Body of pancreas (tissue), 4 donors: ENCODE results near the gene PTPRT. TPM values are rescaled to one million over a fixed set of nuclear protein-coding genes. Genes with fewer than 3 reads are reported as not detected.

ENCODE experiments used
- ATAC-seq: fragments of 150-250 bp; one replicate; pipeline ENCODE4 v1.9.1; 2016
- DNase-seq, 4 donors: peaks; one replicate each; pipeline ENCODE4 v3.0.0-alpha.2; 2019
- H3K27ac ChIP-seq, 4 donors: fragments of 200-600 bp; sonication (generic); 1 replicate in 3 of 4; 2 replicates in 1 of 4; pipeline versions ENCODE4 v1.5.1 to v1.6.1; 2016 to 2019; ENCODE audit warnings: mild to moderate bottlenecking in 1 of 4, mixed read lengths in 1 of 4, moderate library complexity in 1 of 4
- H3K27me3 ChIP-seq, 2 donors: fragments of 200-600 bp; sonication (generic); one replicate each; pipeline ENCODE4 v1.6.0; 2016; ENCODE audit warnings: mild to moderate bottlenecking in 1 of 2
- H3K36me3 ChIP-seq, 2 donors: fragments of 200-600 bp; sonication (generic); replicated peaks in 1 of 2; 2 replicates each; pipeline ENCODE4 v1.5.1; 2016; ENCODE audit warnings: low read depth in 2 of 2; ENCODE audit not compliant: insufficient read depth in 1 of 2
- H3K4me1 ChIP-seq: fragments of 200-600 bp; sonication (generic); one replicate; pipeline ENCODE4 v1.6.0; 2016
- H3K4me3 ChIP-seq, 2 donors: fragments of 200-600 bp; sonication (generic); 1 replicate in 1 of 2; 2 replicates in 1 of 2; pipeline ENCODE4 v1.5.1; 2016 to 2019
- H3K9me3 ChIP-seq, 3 donors: fragments of 200-600 bp; sonication (generic); 1 replicate in 2 of 3; 2 replicates in 1 of 3; pipeline ENCODE4 v1.5.1; 2016
- CTCF ChIP-seq, 7 experiments: fragments of 450-650 bp in 4 of 7; fragments of 200-600 bp in 3 of 7; sonication (generic) in 3 of 7; IDR thresholded peaks; one replicate each; pipeline ENCODE4 v1.5.1; 2016 to 2019; ENCODE audit warnings: antibody characterized with exemption in 7 of 7
- POLR2A ChIP-seq, 3 donors: fragments of 450-650 bp; IDR thresholded peaks; one replicate each; pipeline ENCODE4 v1.6.1; 2016; ENCODE audit warnings: antibody characterized with exemption in 3 of 3, mild to moderate bottlenecking in 2 of 3
- WGBS, 2 donors: methylation state at CpG; one replicate each; pipeline ENCODE4 v1.1.5; 2017; 5-methylcytosine and 5-hydroxymethylcytosine counted together
- intact Hi-C: fragments of 100-400 bp; cut with DNase I; formaldehyde crosslinking; loops from one replicate; pipeline ENCODE4 v1.15.1; 2023
- total RNA-seq, 2 donors: library from RNA; depleted of rRNA; stranded (reverse); fragments of >200 nt; gene quantifications; one replicate each; pipeline ENCODE4 v1.1.0, GENCODE V29; 2016

Gene PTPRT
- total RNA-seq, 2 donors from 2014 or later, result 0.33 to 1.0 TPM

GRCh38 chr20:42102000-42102399 lies 1087.7 kb downstream of the PTPRT start:
- no peak for TF ChIP-seq POLR2A (IDR thresholded peaks at IDR 0.05)
- no peak for TF ChIP-seq CTCF (IDR thresholded peaks at IDR 0.05)
- H3K27me3 ChIP-seq, result no peaks in the 10 kb centered on the region
- intact Hi-C loops, result no loop called here
- no peaks in the 10 kb centered on the region for H3K36me3 ChIP-seq
- ATAC-seq, result no peak
- WGBS, 2 donors, result 57 to 71% methylated on average over 7 to 12 of the region's 12 CpGs
- H3K4me3 ChIP-seq, result no peak overlapping the region
- peaks cover 26% of the 10 kb centered on the region for H3K4me1 ChIP-seq
- peak in 1 of 4 donors; percentile 5 for DNase-seq
- no peaks in the 10 kb centered on the region for H3K9me3 ChIP-seq
- no peak overlapping the region for H3K27ac ChIP-seq

GRCh38 chr20:42100137-42100704 lies 1089.5 kb downstream of the PTPRT start:
- no peaks in the 10 kb centered on the region for H3K27me3 ChIP-seq
- no peaks in the 10 kb centered on the region for H3K9me3 ChIP-seq
- H3K4me3 ChIP-seq, result no peak overlapping the region
- DNase-seq (peak; percentile 16 to 48 (median 28)), ATAC-seq (peak; percentile 76)
- no peaks in the 10 kb centered on the region for H3K36me3 ChIP-seq
- 21 to 24% methylated on average over 9 of the region's 9 CpGs for WGBS, 2 donors
- intact Hi-C loops, result no loop called here
- peak overlapping the region in 2 of 4 donors; percentile 36 to 66 for H3K27ac ChIP-seq
- peaks cover 26% of the 10 kb centered on the region for H3K4me1 ChIP-seq
- TF ChIP-seq POLR2A (IDR thresholded peaks at IDR 0.05) (no peak), CTCF (IDR thresholded peaks at IDR 0.05) (no peak)

DNA sequence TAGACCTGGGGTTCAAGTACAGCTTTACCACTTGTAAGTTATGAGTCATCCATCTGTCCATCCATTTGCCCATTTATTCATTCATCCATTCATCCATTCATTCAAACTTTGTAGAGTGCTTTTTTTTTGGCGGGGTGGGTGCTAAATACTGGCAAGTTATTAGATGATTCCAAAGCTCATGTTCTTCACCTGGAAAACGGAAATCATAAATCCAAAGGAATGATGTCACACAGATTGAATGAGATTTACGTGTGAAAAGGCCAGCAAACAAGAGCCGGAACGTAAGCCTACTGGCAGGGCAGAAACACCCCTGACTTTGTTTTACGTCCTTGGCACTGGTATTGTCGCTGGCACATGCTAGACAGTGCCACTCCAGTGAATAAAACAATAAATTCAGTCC lies 1090.6 kb downstream of the PTPRT start:
- peaks cover 26% of the 10 kb centered on the region for H3K4me1 ChIP-seq
- TF ChIP-seq CTCF (IDR thresholded peaks at IDR 0.05), result no peak
- TF ChIP-seq POLR2A (IDR thresholded peaks at IDR 0.05), result no peak
- no peaks in the 10 kb centered on the region for H3K27me3 ChIP-seq
- H3K27ac ChIP-seq, result no peak overlapping the region
- ATAC-seq (no peak), DNase-seq (no peak)
- intact Hi-C loops, result no loop called here
- 67 to 73% methylated on average over 6 to 7 of the region's 7 CpGs for WGBS, 2 donors
- no peak overlapping the region for H3K4me3 ChIP-seq
- no peaks in the 10 kb centered on the region for H3K9me3 ChIP-seq
- H3K36me3 ChIP-seq, result no peaks in the 10 kb centered on the region

DNA sequence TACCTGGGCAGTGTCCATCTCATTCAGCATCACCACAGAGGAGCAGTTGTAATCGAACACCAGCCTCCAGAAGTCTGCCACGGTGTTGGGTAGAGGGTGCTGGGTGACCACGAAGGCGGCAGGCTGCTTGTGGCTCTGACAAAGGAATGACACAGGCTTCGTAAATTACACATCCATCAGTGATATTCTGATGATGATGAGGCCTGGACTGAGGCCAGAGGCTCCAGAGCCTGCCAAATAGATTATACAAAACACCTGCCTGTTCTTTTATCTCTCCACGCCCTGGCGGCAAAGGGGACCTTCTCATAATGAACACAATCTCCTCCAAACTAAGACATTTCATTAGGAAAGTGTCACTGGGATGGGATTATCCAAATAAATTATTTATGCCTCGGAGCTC lies 1091.3 kb downstream of the PTPRT start:
- TF ChIP-seq CTCF (IDR thresholded peaks at IDR 0.05) (no peak), POLR2A (IDR thresholded peaks at IDR 0.05) (no peak)
- intact Hi-C loops, result no loop called here
- Histone ChIP-seq H3K27ac (no peak overlapping the region), H3K9me3 (no peaks in the 10 kb centered on the region), H3K4me3 (no peak overlapping the region), H3K36me3 (no peaks in the 10 kb centered on the region), H3K4me1 (peaks cover 26% of the 10 kb centered on the region), H3K27me3 (no peaks in the 10 kb centered on the region)
- WGBS, 2 donors, result 66 to 68% methylated on average over 3 to 8 of the region's 8 CpGs
- ATAC-seq (no peak), DNase-seq (peak in 1 of 4 donors; percentile 17)

- H3K27ac ChIP-seq, result no peak overlapping the region
- intact Hi-C loops, result no loop called here
- H3K36me3 ChIP-seq, result no peaks in the 10 kb centered on the region
- DNase-seq, result no peak
- TF ChIP-seq CTCF (IDR thresholded peaks at IDR 0.05), result no peak
- no peak for TF ChIP-seq POLR2A (IDR thresholded peaks at IDR 0.05)
- no peaks in the 10 kb centered on the region for H3K27me3 ChIP-seq
- peaks cover 26% of the 10 kb centered on the region for H3K4me1 ChIP-seq
- no peak overlapping the region for H3K4me3 ChIP-seq
- WGBS, 2 donors, result 64 to 80% methylated on average over 5 of the region's 5 CpGs
- no peaks in the 10 kb centered on the region for H3K9me3 ChIP-seq
- no peak for ATAC-seq
These were observed 1092.0 kb downstream of the PTPRT start for GRCh38 chr20:42097741-42098140.
